Measurements from ENCODE around the gene SP6. TPM values are rescaled to one million over a fixed set of nuclear protein-coding genes. Genes with fewer than 3 reads are reported as not detected.

SP6 gene
- total RNA-seq, 4 donors from 2014 or later = under 0.01 to 0.71 (median 0.25) TPM

DNA sequence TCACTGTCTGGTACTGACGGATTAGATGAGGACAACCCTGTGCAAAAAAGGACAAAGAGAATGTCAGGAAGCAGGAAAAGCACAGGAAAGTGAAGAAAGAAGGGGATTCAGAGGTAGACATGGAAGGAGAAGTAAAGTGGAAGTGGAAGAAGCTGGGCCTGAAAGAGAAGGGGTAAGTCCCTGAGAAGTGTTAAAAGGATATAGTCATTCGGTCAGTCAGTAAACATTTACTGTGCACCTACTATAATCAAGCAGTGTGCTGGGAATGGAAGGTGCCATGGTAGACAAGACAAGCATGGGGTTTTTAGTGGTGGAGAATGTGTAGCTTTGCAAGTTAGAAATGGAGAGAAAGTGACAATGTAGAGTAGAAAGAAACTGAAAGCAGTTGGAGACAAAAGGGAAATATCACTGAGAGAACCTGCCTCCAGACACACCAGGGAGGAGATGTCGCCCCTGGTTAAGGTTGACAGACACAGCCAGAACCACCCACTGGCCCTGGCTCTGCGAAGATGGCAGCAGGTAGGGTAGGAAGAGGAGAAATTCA, 40.7 kb upstream of the SP6 start:
- no peak overlapping the region for H3K4me3 ChIP-seq
- H3K9me3 ChIP-seq = no peaks in the 10 kb centered on the region
- H3K27me3 ChIP-seq = no peaks in the 10 kb centered on the region
- H3K27ac ChIP-seq (replicated peaks in 1 of 4) = no peak overlapping the region
- DNase-seq (ENCODE audit: extremely low spot score) = no peak
- H3K4me1 ChIP-seq = peaks cover 7 to 20% (median 12%) of the 10 kb centered on the region in 4 donors
- intact Hi-C loops (cut with DNase I) = loop anchor here (5.0 to 10.0 kb wide), 2 partner anchors 51 to 187 kb away; partner anchors contain the start of gene PNPO
- H3K36me3 ChIP-seq = peaks cover 0 to 3% (median 0%) of the 10 kb centered on the region in 4 donors
- WGBS = 87% methylated on average over 4 of the region's 4 CpGs
- TF ChIP-seq POLR2AphosphoS5 (IDR thresholded peaks at IDR 0.05) (no peak), POLR2A (IDR thresholded peaks at IDR 0.05; ENCODE audit: low read depth) (no peak), EP300 (IDR thresholded peaks at IDR 0.05) (no peak)
- TF ChIP-seq, protein P1, sequence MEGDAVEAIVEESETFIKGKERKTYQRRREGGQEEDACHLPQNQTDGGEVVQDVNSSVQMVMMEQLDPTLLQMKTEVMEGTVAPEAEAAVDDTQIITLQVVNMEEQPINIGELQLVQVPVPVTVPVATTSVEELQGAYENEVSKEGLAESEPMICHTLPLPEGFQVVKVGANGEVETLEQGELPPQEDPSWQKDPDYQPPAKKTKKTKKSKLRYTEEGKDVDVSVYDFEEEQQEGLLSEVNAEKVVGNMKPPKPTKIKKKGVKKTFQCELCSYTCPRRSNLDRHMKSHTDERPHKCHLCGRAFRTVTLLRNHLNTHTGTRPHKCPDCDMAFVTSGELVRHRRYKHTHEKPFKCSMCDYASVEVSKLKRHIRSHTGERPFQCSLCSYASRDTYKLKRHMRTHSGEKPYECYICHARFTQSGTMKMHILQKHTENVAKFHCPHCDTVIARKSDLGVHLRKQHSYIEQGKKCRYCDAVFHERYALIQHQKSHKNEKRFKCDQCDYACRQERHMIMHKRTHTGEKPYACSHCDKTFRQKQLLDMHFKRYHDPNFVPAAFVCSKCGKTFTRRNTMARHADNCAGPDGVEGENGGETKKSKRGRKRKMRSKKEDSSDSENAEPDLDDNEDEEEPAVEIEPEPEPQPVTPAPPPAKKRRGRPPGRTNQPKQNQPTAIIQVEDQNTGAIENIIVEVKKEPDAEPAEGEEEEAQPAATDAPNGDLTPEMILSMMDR (IDR thresholded peaks at IDR 0.05) = no peak

GRCh38 chr17:47889734-47890529, 39.0 kb upstream of the SP6 start:
- H3K27ac ChIP-seq (replicated peaks in 1 of 4) = no peak overlapping the region
- H3K4me3 ChIP-seq = no peak overlapping the region
- no peaks in the 10 kb centered on the region for H3K9me3 ChIP-seq
- peak; percentile 97 for DNase-seq (ENCODE audit: extremely low spot score)
- peaks cover 0 to 3% (median 0%) of the 10 kb centered on the region in 4 donors for H3K36me3 ChIP-seq
- TF ChIP-seq POLR2A (IDR thresholded peaks at IDR 0.05; ENCODE audit: low read depth) (no peak), EP300 (IDR thresholded peaks at IDR 0.05) (no peak), POLR2AphosphoS5 (IDR thresholded peaks at IDR 0.05) (peak in 1 of 2 donors; percentile 18)
- TF ChIP-seq, protein P1 (IDR thresholded peaks at IDR 0.05) = peak in 2 of 3 experiments; percentile 90 to 96
- H3K4me1 ChIP-seq = peaks cover 11 to 18% (median 13%) of the 10 kb centered on the region in 4 donors
- intact Hi-C loops (cut with DNase I) = loop anchor here (1.0 to 10.0 kb wide), 3 partner anchors 49 to 185 kb away; partner anchors contain the start of genes PNPO and SCRN2
- WGBS = 40% methylated on average over 11 of the region's 11 CpGs
- H3K27me3 ChIP-seq = peaks cover 0 to 6% (median 0%) of the 10 kb centered on the region in 4 donors

DNA sequence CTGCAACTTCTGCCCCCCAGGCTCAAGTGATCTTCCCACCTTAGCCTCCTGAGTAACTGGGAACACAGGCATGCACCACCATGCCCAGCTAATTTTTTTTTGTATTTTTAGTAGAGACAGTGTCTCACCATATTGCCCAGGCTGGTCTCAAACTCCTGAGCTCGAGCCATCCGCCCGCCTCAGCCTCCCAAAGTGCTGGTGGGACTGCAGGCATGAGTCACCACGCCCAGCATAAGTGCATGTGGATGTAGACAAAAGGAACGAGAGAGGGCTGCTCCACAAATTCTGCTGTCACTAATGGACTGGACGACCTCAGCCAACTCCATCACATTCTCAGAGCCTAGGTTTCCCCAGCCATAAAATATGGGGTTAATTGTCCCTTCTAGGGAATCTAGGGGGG, 37.3 kb upstream of the SP6 start:
- WGBS = 76% methylated on average over 6 of the region's 6 CpGs
- H3K9me3 ChIP-seq = no peaks in the 10 kb centered on the region

GRCh38 chr17:47884905-47885730, 34.2 kb upstream of the SP6 start:
- intact Hi-C loops (cut with DNase I) = no loop called here
- Histone ChIP-seq H3K9me3 (no peaks in the 10 kb centered on the region), H3K27ac (replicated peaks in 1 of 4) (no peak overlapping the region), H3K4me1 (peaks cover 6 to 19% (median 15%) of the 10 kb centered on the region in 4 donors), H3K27me3 (peaks cover 0 to 35% (median 0%) of the 10 kb centered on the region in 4 donors), H3K36me3 (no peaks in the 10 kb centered on the region), H3K4me3 (no peak overlapping the region)
- WGBS = 58% methylated on average over 11 of the region's 11 CpGs
- TF ChIP-seq EP300 (IDR thresholded peaks at IDR 0.05) = no peak
- TF ChIP-seq, protein P1 (IDR thresholded peaks at IDR 0.05) = no peak
- no peak for TF ChIP-seq POLR2A (IDR thresholded peaks at IDR 0.05; ENCODE audit: low read depth)
- no peak for DNase-seq (ENCODE audit: extremely low spot score)

More for the DNA sequence above, 37.3 kb upstream of the SP6 start:
- H3K27ac ChIP-seq (replicated peaks in 1 of 4) = no peak overlapping the region
- intact Hi-C loops (cut with DNase I) = no loop called here
- no peak overlapping the region for H3K4me3 ChIP-seq
- DNase-seq (ENCODE audit: extremely low spot score) = no peak
- peaks cover 0 to 3% (median 0%) of the 10 kb centered on the region in 4 donors for H3K36me3 ChIP-seq
- peaks cover 0 to 23% (median 0%) of the 10 kb centered on the region in 4 donors for H3K27me3 ChIP-seq
- peaks cover under 1 to 15% (median 7%) of the 10 kb centered on the region in 4 donors for H3K4me1 ChIP-seq
- TF ChIP-seq POLR2AphosphoS5 (IDR thresholded peaks at IDR 0.05) = no peak
- TF ChIP-seq, protein P1 (IDR thresholded peaks at IDR 0.05) = no peak
- no peak for TF ChIP-seq POLR2A (IDR thresholded peaks at IDR 0.05; ENCODE audit: low read depth)
- TF ChIP-seq EP300 (IDR thresholded peaks at IDR 0.05) = no peak

All from esophagus muscularis mucosa (tissue), 4 donors.